DOHH2 (cell line): ENCODE results near the gene C1orf50.

Experiments used
- H3F3A ChIP-seq: fragments of 200-600 bp; sonication (generic), shearing (Covaris generic); 2 replicates; pipeline ENCODE4 v1.6.0; 2016; ENCODE audit warnings: antibody characterized with exemption, mild to moderate bottlenecking; ENCODE audit not compliant: control insufficient read depth, insufficient read depth
- H3K27ac ChIP-seq: fragments of 200-600 bp; sonication (generic); 2 replicates; pipeline ENCODE4 v1.5.1; 2014; ENCODE audit warnings: low read depth, mild to moderate bottlenecking, low read length, moderate library complexity
- H3K27me3 ChIP-seq: fragments of 200-600 bp; sonication (generic); 2 replicates; pipeline ENCODE4 v1.6.1; 2014; ENCODE audit warnings: mild to moderate bottlenecking, low read length, mixed read lengths; ENCODE audit not compliant: control insufficient read depth
- H3K36me3 ChIP-seq: fragments of 200-600 bp; sonication (generic); 2 replicates; pipeline ENCODE4 v1.6.1; 2014; ENCODE audit warnings: mild to moderate bottlenecking, low read length, moderate library complexity, mixed read lengths; ENCODE audit not compliant: control insufficient read depth
- H3K4me1 ChIP-seq: fragments of 200-600 bp; sonication (generic); 2 replicates; pipeline ENCODE4 v1.6.1; 2014; ENCODE audit warnings: mild to moderate bottlenecking, low read length, mixed read lengths; ENCODE audit not compliant: control insufficient read depth
- H3K4me2 ChIP-seq: fragments of 200-600 bp; sonication (generic); 2 replicates; pipeline ENCODE4 v1.6.0; 2014; ENCODE audit warnings: mild to moderate bottlenecking, low read length, moderate library complexity
- H3K4me3 ChIP-seq: fragments of 200-600 bp; sonication (generic); 2 replicates; pipeline ENCODE4 v1.5.1; 2014; ENCODE audit warnings: mild to moderate bottlenecking, low read length, mixed read lengths
- H3K79me2 ChIP-seq: fragments of 200-600 bp; sonication (generic); 2 replicates; pipeline ENCODE4 v1.6.1; 2014; ENCODE audit warnings: mild to moderate bottlenecking, low read length, mixed read lengths; ENCODE audit not compliant: control insufficient read depth
- H3K9me2 ChIP-seq: fragments of 200-600 bp; sonication (generic); replicated peaks from 2 replicates; pipeline ENCODE4 v1.6.1; 2014; ENCODE audit warnings: mild to moderate bottlenecking, low read length, mixed read lengths; ENCODE audit not compliant: control insufficient read depth
- H3K9me3 ChIP-seq: fragments of 200-600 bp; sonication (generic); 2 replicates; pipeline ENCODE4 v1.6.1; 2014; ENCODE audit warnings: antibody characterized with exemption, low read length, mixed read lengths; ENCODE audit not compliant: control insufficient read depth, insufficient read depth
- H4K20me1 ChIP-seq: fragments of 200-600 bp; sonication (generic); 2 replicates; pipeline ENCODE4 v1.6.0; 2014; ENCODE audit warnings: low read depth, mild to moderate bottlenecking, antibody characterized with exemption, low read length, moderate library complexity; ENCODE audit not compliant: control insufficient read depth, insufficient read depth
- CTCF ChIP-seq: fragments of 200-600 bp; sonication (generic); IDR thresholded peaks from one replicate; pipeline ENCODE4 v1.5.1; 2014; ENCODE audit warnings: antibody characterized with exemption, mild to moderate bottlenecking, low read depth, low read length; ENCODE audit not compliant: poor library complexity, severe bottlenecking
- EZH2phosphoT487 ChIP-seq: fragments of 200-600 bp; sonication (generic); IDR thresholded peaks from 2 replicates; pipeline ENCODE4 v1.6.1; 2017; ENCODE audit warnings: borderline replicate concordance, mild to moderate bottlenecking, antibody characterized with exemption, low read length, moderate library complexity, mixed read lengths

The C1orf50 gene

GRCh38 chr1:42820813-42821212 is 53.8 kb downstream of the C1orf50 start:
- no peaks in the 10 kb centered on the region for H3K9me3 ChIP-seq
- H3K27me3 ChIP-seq: no peaks in the 10 kb centered on the region
- H3K4me2 ChIP-seq: no peak overlapping the region
- no peaks in the 10 kb centered on the region for H3F3A ChIP-seq
- H3K9me2 ChIP-seq: no peaks in the 10 kb centered on the region
- no peaks in the 10 kb centered on the region for H3K36me3 ChIP-seq
- peaks cover 21% of the 10 kb centered on the region for H3K4me1 ChIP-seq
- H3K4me3 ChIP-seq: no peak overlapping the region
- no peaks in the 10 kb centered on the region for H4K20me1 ChIP-seq
- H3K79me2 ChIP-seq: no peaks in the 10 kb centered on the region; the same call in 1 of the 2 replicates
- TF ChIP-seq CTCF (no peak), EZH2phosphoT487 (no peak)
- no peak overlapping the region for H3K27ac ChIP-seq

- no peak overlapping the region for H3K4me2 ChIP-seq
- no peaks in the 10 kb centered on the region for H3F3A ChIP-seq
- no peaks in the 10 kb centered on the region for H4K20me1 ChIP-seq
- no peaks in the 10 kb centered on the region for H3K27me3 ChIP-seq
- peaks cover 12% of the 10 kb centered on the region for H3K4me1 ChIP-seq
- H3K9me2 ChIP-seq: no peaks in the 10 kb centered on the region
- no peaks in the 10 kb centered on the region for H3K9me3 ChIP-seq
- TF ChIP-seq EZH2phosphoT487 (no peak), CTCF (no peak)
- no peak overlapping the region for H3K27ac ChIP-seq
- no peaks in the 10 kb centered on the region for H3K36me3 ChIP-seq
- H3K4me3 ChIP-seq: no peak overlapping the region
- no peaks in the 10 kb centered on the region; the same call in 1 of the 2 replicates for H3K79me2 ChIP-seq
These were observed 54.6 kb downstream of the C1orf50 start for GRCh38 chr1:42821690-42822089.

- H3K27me3 ChIP-seq: no peaks in the 10 kb centered on the region
- no peak overlapping the region for H3K27ac ChIP-seq
- no peaks in the 10 kb centered on the region for H3K36me3 ChIP-seq
- H3K9me2 ChIP-seq: no peaks in the 10 kb centered on the region
- no peak overlapping the region for H3K4me2 ChIP-seq
- H3K4me1 ChIP-seq: peaks cover 7% of the 10 kb centered on the region
- no peaks in the 10 kb centered on the region for H3K9me3 ChIP-seq
- H3K79me2 ChIP-seq: no peaks in the 10 kb centered on the region
- H3K4me3 ChIP-seq: no peak overlapping the region
- no peaks in the 10 kb centered on the region for H3F3A ChIP-seq
- no peaks in the 10 kb centered on the region for H4K20me1 ChIP-seq
- TF ChIP-seq CTCF: no peak
- TF ChIP-seq EZH2phosphoT487: no peak
These were observed 55.8 kb downstream of the C1orf50 start for GRCh38 chr1:42822800-42823392.
